Breast epithelium (tissue), 4 donors: ENCODE data around the gene PATL1. TPM values are rescaled to one million over a fixed set of nuclear protein-coding genes. Genes with fewer than 3 reads are reported as not detected.
"Not testable (repeated sequence)": the region's sequence is repeated elsewhere in the genome, so short reads cannot be mapped to it uniquely, and the experiment has no call there.

Experiments
- DNase-seq, 2 donors: peaks; one replicate each; pipeline ENCODE4 v3.0.0-alpha.2; 2019; ENCODE audit warnings: low spot score in 2 of 2
- H3K27ac ChIP-seq, 2 donors: fragments of 200-600 bp; sonication (generic) in 1 of 2; one replicate each; pipeline ENCODE4 v1.5.1; 2016 to 2019; ENCODE audit warnings: mild to moderate bottlenecking in 1 of 2
- H3K27me3 ChIP-seq, 2 donors: fragments of 200-600 bp; sonication (generic) in 1 of 2; one replicate each; pipeline versions ENCODE4 v1.5.1 to v1.6.0; 2017 to 2019; ENCODE audit warnings: control low read depth in 1 of 2, mild to moderate bottlenecking in 1 of 2
- H3K36me3 ChIP-seq: fragments of 200-600 bp; one replicate; pipeline ENCODE4 v1.5.1; 2019
- H3K4me1 ChIP-seq, 2 donors: fragments of 200-600 bp; sonication (generic); one replicate each; pipeline ENCODE4 v1.5.1; 2016 to 2019; ENCODE audit warnings: control low read depth in 1 of 2
- H3K4me3 ChIP-seq, 3 donors: fragments of 200-600 bp; sonication (generic); 1 replicate in 2 of 3; 2 replicates in 1 of 3; pipeline ENCODE4 v1.5.1; 2016 to 2019; ENCODE audit warnings: mild to moderate bottlenecking in 3 of 3, moderate library complexity in 2 of 3
- H3K9me3 ChIP-seq, 2 donors: fragments of 200-600 bp; sonication (generic) in 1 of 2; one replicate each; pipeline ENCODE4 v1.5.1; 2016 to 2019; ENCODE audit warnings: control low read depth in 1 of 2
- CTCF ChIP-seq, 3 donors: fragments of 450-650 bp; IDR thresholded peaks; one replicate each; pipeline ENCODE4 v1.5.1; 2016 to 2017; ENCODE audit warnings: antibody characterized with exemption in 3 of 3, mild to moderate bottlenecking in 3 of 3, moderate library complexity in 3 of 3
- POLR2A ChIP-seq: fragments of 450-650 bp; IDR thresholded peaks from one replicate; pipeline ENCODE4 v1.6.1; 2016; ENCODE audit warnings: antibody characterized with exemption, mild to moderate bottlenecking, moderate library complexity
- POLR2AphosphoS5 ChIP-seq, 3 donors: sonication (generic); formaldehyde crosslinking; IDR thresholded peaks; one replicate each; pipeline ENCODE4 v1.6.1; 2017; ENCODE audit warnings: antibody characterized with exemption in 3 of 3
- intact Hi-C: fragments of 100-400 bp; cut with DNase I; formaldehyde crosslinking; loops from one replicate; pipeline ENCODE4 v1.15.1; 2023; ENCODE audit warnings: low total_unique reads
- total RNA-seq, 3 donors: library from RNA; depleted of rRNA; stranded (reverse); fragments of >200 nt; gene quantifications; one replicate each; pipeline ENCODE4 v1.1.0, GENCODE V29; 2016

Gene PATL1
- total RNA-seq, 3 donors from 2014 or later, result 13.4 to 15.8 (median 15.2) TPM

DNA sequence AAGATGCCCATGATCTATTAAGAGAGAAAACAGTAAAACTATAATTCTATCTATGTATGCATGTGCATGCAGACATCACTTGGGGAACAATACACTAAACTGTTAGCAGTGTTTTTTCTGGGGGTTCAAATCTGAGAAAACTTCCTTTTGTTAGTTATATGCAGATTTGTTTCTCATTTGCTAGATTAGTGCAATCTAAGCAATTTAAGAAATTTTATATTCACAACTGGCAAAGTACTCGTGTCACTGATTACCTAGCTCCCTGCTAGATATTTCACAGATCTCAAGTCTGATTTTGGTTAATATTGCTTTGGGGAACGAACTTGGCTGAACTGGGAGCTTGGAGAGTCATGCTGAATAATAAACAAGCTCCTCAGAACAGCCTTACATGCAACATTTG lies 38.3 kb downstream of the PATL1 start:
- H3K27me3 ChIP-seq, result no peaks in the 10 kb centered on the region

DNA sequence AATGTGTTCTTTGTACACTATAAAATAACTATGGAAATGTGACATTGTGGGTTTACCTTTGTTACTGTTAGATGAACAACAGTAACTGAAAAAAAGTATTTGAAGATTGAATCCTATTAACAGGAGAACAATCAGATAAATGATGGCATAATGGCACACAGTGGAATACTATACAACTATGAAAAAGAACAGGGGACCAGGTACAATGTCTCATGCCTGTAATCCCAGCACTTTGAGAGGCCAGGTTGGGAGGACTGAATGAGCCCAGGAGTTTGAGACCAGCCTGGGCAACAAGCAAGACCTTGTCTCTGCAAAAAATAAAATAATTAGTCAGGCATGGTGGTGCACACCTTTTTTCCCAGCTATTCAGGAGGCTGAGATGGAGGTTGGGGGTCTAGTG lies 38.8 kb downstream of the PATL1 start:
- Histone ChIP-seq H3K36me3 (no peaks in the 10 kb centered on the region), H3K4me1 (no peaks in the 10 kb centered on the region), H3K27me3 (no peaks in the 10 kb centered on the region), H3K9me3 (no peaks in the 10 kb centered on the region), H3K4me3 (no peak overlapping the region), H3K27ac (no peak overlapping the region)
- intact Hi-C loops, result no loop called here
- no peak for TF ChIP-seq CTCF (IDR thresholded peaks at IDR 0.05)
- no peak for DNase-seq

More for the DNA sequence above, 38.3 kb downstream of the PATL1 start:
- intact Hi-C loops, result no loop called here
- H3K4me1 ChIP-seq, result no peaks in the 10 kb centered on the region
- H3K36me3 ChIP-seq, result no peaks in the 10 kb centered on the region
- DNase-seq, result no peak
- H3K9me3 ChIP-seq, result no peaks in the 10 kb centered on the region
- no peak for TF ChIP-seq POLR2A
- no peak for TF ChIP-seq CTCF (IDR thresholded peaks at IDR 0.05)
- TF ChIP-seq POLR2AphosphoS5 (IDR thresholded peaks at IDR 0.05), result no peak
- no peak overlapping the region for H3K27ac ChIP-seq
- H3K4me3 ChIP-seq, result no peak overlapping the region

DNA sequence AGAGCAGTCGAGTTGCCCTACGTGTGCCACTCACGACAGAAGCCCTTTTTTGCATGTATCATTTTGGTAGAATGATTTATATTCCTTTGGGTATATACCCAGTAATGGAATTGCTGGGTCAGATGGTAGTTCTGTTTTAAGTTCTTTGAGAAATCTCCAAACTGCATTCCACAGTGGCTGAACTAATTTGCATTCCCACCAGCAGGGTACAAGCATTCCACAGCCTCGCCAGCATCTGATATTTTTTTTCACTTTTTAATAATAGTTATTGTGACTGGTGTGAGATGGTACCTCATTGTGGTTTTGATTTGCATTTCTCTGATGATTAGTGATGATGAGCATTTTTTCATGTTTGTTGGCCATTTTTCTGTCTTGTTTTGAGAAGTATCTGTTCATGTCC lies 41.9 kb downstream of the PATL1 start:
- H3K27me3 ChIP-seq, H3K4me3 ChIP-seq, H3K27ac ChIP-seq, DNase-seq, H3K4me1 ChIP-seq, intact Hi-C loops, H3K36me3 ChIP-seq, H3K9me3 ChIP-seq: not testable (repeated sequence)

DNA sequence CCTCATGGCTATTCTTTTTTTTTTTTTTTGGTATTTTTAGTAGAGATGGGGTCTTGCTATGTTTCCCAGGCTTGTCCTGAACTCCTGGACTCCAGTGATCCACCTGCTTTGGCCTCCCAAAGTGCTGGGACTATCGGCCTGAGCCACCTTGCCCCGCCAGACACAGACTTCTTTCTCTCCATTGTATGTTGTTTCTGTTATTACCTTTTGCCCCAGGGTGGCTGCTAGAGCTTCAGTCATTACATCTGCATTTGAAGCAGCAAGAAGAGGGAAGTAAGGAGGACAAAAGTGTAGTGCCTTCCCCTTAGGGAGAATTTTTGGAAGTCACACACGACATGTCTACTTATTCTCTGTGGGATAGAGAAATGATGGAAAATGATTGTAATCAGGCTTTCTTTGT lies 43.1 kb downstream of the PATL1 start:
- Histone ChIP-seq H3K27ac (no peak overlapping the region), H3K27me3 (no peaks in the 10 kb centered on the region), H3K4me3 (no peak overlapping the region), H3K4me1 (no peaks in the 10 kb centered on the region), H3K9me3 (no peaks in the 10 kb centered on the region), H3K36me3 (no peaks in the 10 kb centered on the region)
- intact Hi-C loops, result no loop called here
- no peak for DNase-seq
- TF ChIP-seq CTCF (IDR thresholded peaks at IDR 0.05), result no peak
- no peak for TF ChIP-seq POLR2AphosphoS5 (IDR thresholded peaks at IDR 0.05)
- TF ChIP-seq POLR2A, result no peak

- Histone ChIP-seq H3K4me1 (peaks cover 0 to 14% of the 10 kb centered on the region in 2 donors), H3K36me3 (no peaks in the 10 kb centered on the region), H3K27me3 (no peaks in the 10 kb centered on the region), H3K27ac (no peak overlapping the region), H3K4me3 (no peak overlapping the region), H3K9me3 (no peaks in the 10 kb centered on the region)
- no peak for DNase-seq
- TF ChIP-seq POLR2AphosphoS5 (IDR thresholded peaks at IDR 0.05) (no peak), CTCF (IDR thresholded peaks at IDR 0.05) (no peak), POLR2A (no peak)
- intact Hi-C loops, result no loop called here
These were observed 51.0 kb downstream of the PATL1 start for GRCh38 chr11:59617876-59618275.

DNA sequence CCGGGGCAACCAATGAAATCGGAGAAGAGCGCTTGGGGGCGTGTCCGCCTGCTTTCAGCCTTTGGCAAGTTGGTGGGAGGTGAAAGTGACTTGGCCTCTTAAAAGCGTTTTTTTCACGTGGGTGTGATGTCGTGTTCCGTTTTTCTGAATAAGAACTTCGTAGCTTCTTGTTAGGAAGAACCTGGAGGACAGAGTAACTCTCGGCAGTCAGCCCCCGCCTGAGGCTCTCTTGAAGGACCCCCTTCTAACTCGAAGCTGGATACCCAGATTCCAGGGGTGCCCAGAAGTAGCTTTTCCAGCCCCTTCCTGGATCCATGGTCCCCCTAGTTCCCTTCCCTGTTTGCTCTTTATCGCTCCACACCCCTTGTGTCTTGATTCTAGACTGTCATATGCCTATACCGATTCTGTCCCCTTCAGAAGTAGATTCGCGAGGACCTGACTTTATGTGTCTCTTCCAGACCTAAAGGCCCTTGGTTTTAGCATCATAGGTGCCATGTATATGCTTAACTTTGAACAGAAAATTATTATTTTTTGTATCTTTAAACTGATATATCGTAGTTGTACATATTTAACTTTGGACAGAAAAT lies 52.3 kb downstream of the PATL1 start:
- no peak for TF ChIP-seq CTCF (IDR thresholded peaks at IDR 0.05)
- TF ChIP-seq POLR2AphosphoS5 (IDR thresholded peaks at IDR 0.05), result peak in 1 of 3 donors; percentile 60
- intact Hi-C loops, result no loop called here
- peaks cover 0 to 25% of the 10 kb centered on the region in 2 donors for H3K4me1 ChIP-seq
- no peaks in the 10 kb centered on the region for H3K36me3 ChIP-seq
- H3K27ac ChIP-seq, result peak overlapping the region; percentile 91 to 95
- no peaks in the 10 kb centered on the region for H3K9me3 ChIP-seq
- no peaks in the 10 kb centered on the region for H3K27me3 ChIP-seq
- no peak for DNase-seq
- H3K4me3 ChIP-seq, result peak overlapping the region; percentile 39 to 83 (median 62)
